Hepatocyte (in vitro differentiated cells): ENCODE data around the gene PHF14. TPM values are rescaled to one million over a fixed set of nuclear protein-coding genes. Genes with fewer than 3 reads are reported as not detected.

ENCODE experiments used
- DNase-seq: peaks from one replicate; pipeline ENCODE4 v3.0.0-alpha.2; 2016; ENCODE audit warnings: low spot score
- H2AFZ ChIP-seq: fragments of 200-600 bp; sonication (generic); 2 replicates; pipeline ENCODE4 v1.6.0; 2016; ENCODE audit warnings: antibody characterized with exemption, mild to moderate bottlenecking
- H3K27ac ChIP-seq: fragments of 200-600 bp; sonication (generic); 2 replicates; pipeline ENCODE4 v1.5.1; 2016; ENCODE audit warnings: mild to moderate bottlenecking
- H3K27me3 ChIP-seq: fragments of 200-600 bp; sonication (generic); 2 replicates; pipeline ENCODE4 v1.6.1; 2016
- H3K36me3 ChIP-seq: fragments of 200-600 bp; sonication (generic); replicated peaks from 2 replicates; pipeline ENCODE4 v1.5.1; 2016; ENCODE audit warnings: low read depth; ENCODE audit not compliant: insufficient read depth
- H3K4me1 ChIP-seq: fragments of 200-600 bp; sonication (generic); 2 replicates; pipeline ENCODE4 v1.5.1; 2016; ENCODE audit warnings: mild to moderate bottlenecking, moderate library complexity; ENCODE audit not compliant: insufficient read depth
- H3K4me2 ChIP-seq: fragments of 200-600 bp; sonication (generic); 2 replicates; pipeline ENCODE4 v1.6.0; 2016
- H3K4me3 ChIP-seq: fragments of 200-600 bp; sonication (generic); 2 replicates; pipeline ENCODE4 v1.5.1; 2016; ENCODE audit warnings: mild to moderate bottlenecking
- H3K79me2 ChIP-seq: fragments of 200-600 bp; sonication (generic); 2 replicates; pipeline ENCODE4 v1.6.0; 2017; ENCODE audit warnings: mild to moderate bottlenecking
- H3K9me2 ChIP-seq: fragments of 200-600 bp; sonication (generic); replicated peaks from 2 replicates; pipeline ENCODE4 v1.6.0; 2017; ENCODE audit warnings: mild to moderate bottlenecking; ENCODE audit not compliant: insufficient read depth
- H3K9me3 ChIP-seq: fragments of 200-600 bp; sonication (generic); 2 replicates; pipeline ENCODE4 v1.5.1; 2016; ENCODE audit warnings: low read depth, mild to moderate bottlenecking
- H4K20me1 ChIP-seq: fragments of 200-600 bp; sonication (generic); 2 replicates; pipeline ENCODE4 v1.6.0; 2016; ENCODE audit warnings: mild to moderate bottlenecking; ENCODE audit not compliant: insufficient read depth, poor library complexity, severe bottlenecking
- CTCF ChIP-seq: fragments of 200-600 bp; sonication (generic); IDR thresholded peaks from 2 replicates; pipeline ENCODE4 v1.5.1; 2016; ENCODE audit warnings: antibody characterized with exemption, mild to moderate bottlenecking; ENCODE audit not compliant: poor library complexity
- EZH2 ChIP-seq: fragments of 200-600 bp; sonication (generic); IDR thresholded peaks from 2 replicates; pipeline ENCODE4 v1.6.1; 2016; ENCODE audit warnings: antibody characterized with exemption, mild to moderate bottlenecking, borderline replicate concordance
- EZH2phosphoT487 ChIP-seq: fragments of 200-600 bp; sonication (generic); IDR thresholded peaks from one replicate; pipeline ENCODE4 v1.6.1; 2018; ENCODE audit warnings: antibody characterized with exemption, mild to moderate bottlenecking, low read depth, moderate library complexity; ENCODE audit not compliant: unreplicated experiment, severe bottlenecking
- WGBS: methylation state at CpG from one replicate; pipeline ENCODE4 v1.1.6; 2016; ENCODE audit warnings: low lambda C conversion rate; ENCODE audit errors: missing lambda C conversion rate; 5-methylcytosine and 5-hydroxymethylcytosine counted together
- polyA plus RNA-seq: library from polyadenylated mRNA; unstranded; fragments of >200 nt; fragmentation: Nextera tagmentation; extraction: Ambion mirVana; gene quantifications from 2 replicates; pipeline ENCODE4 v1.2.1, GENCODE V29; 2016
- total RNA-seq: library from RNA; depleted of rRNA; stranded (reverse); fragments of >200 nt; gene quantifications from 2 replicates; pipeline ENCODE4 v1.2.3, GENCODE V29; 2014

Gene PHF14
- total and polyA plus RNA-seq, 2 experiments from 2014 or later: 31.5 to 49.1 TPM

GRCh38 chr7:11168650-11169170, 195.0 kb downstream of the PHF14 start:
- H3K9me2 ChIP-seq: no peaks in the 10 kb centered on the region
- no peak overlapping the region for H3K4me3 ChIP-seq
- no peaks in the 10 kb centered on the region for H3K9me3 ChIP-seq
- H3K27me3 ChIP-seq: no peaks in the 10 kb centered on the region
- no peak overlapping the region for H2AFZ ChIP-seq
- H3K4me2 ChIP-seq: no peak overlapping the region
- no peaks in the 10 kb centered on the region for H3K36me3 ChIP-seq
- 73% methylated on average over 1 of the region's 1 CpG for WGBS
- TF ChIP-seq EZH2 (no peak), EZH2phosphoT487 (no peak), CTCF (no peak)
- no peaks in the 10 kb centered on the region for H4K20me1 ChIP-seq
- DNase-seq: no peak
- no peak overlapping the region for H3K27ac ChIP-seq
- H3K79me2 ChIP-seq: no peaks in the 10 kb centered on the region
- H3K4me1 ChIP-seq: no peaks in the 10 kb centered on the region

- WGBS: 42% methylated on average over 2 of the region's 2 CpGs
- no peaks in the 10 kb centered on the region for H3K9me3 ChIP-seq
- H3K79me2 ChIP-seq: no peaks in the 10 kb centered on the region
These were observed 196.5 kb downstream of the PHF14 start for GRCh38 chr7:11170175-11170574.

GRCh38 chr7:11170863-11171568, 197.3 kb downstream of the PHF14 start:
- DNase-seq: no peak
- H3K27me3 ChIP-seq: no peaks in the 10 kb centered on the region
- H3K9me2 ChIP-seq: no peaks in the 10 kb centered on the region
- H3K9me3 ChIP-seq: no peaks in the 10 kb centered on the region
- no peak overlapping the region for H3K4me2 ChIP-seq
- H3K4me1 ChIP-seq: peaks cover 6% of the 10 kb centered on the region
- no peak overlapping the region for H3K4me3 ChIP-seq
- H3K36me3 ChIP-seq: no peaks in the 10 kb centered on the region
- no peak overlapping the region for H3K27ac ChIP-seq
- no peak overlapping the region for H2AFZ ChIP-seq
- 97% methylated on average over 4 of the region's 4 CpGs for WGBS
- H3K79me2 ChIP-seq: no peaks in the 10 kb centered on the region
- TF ChIP-seq CTCF: no peak
- TF ChIP-seq EZH2phosphoT487: no peak
- no peak for TF ChIP-seq EZH2
- H4K20me1 ChIP-seq: no peaks in the 10 kb centered on the region

More at GRCh38 chr7:11170175-11170574, 196.5 kb downstream of the PHF14 start:
- Histone ChIP-seq H3K9me2 (no peaks in the 10 kb centered on the region), H2AFZ (no peak overlapping the region), H3K4me3 (no peak overlapping the region), H3K36me3 (no peaks in the 10 kb centered on the region), H3K27ac (no peak overlapping the region), H3K27me3 (no peaks in the 10 kb centered on the region), H3K4me2 (no peak overlapping the region), H3K4me1 (no peaks in the 10 kb centered on the region), H4K20me1 (no peaks in the 10 kb centered on the region)
- no peak for TF ChIP-seq CTCF
- TF ChIP-seq EZH2: no peak
- TF ChIP-seq EZH2phosphoT487: no peak
- no peak for DNase-seq
